CD14-positive monocyte (primary cell): ENCODE results near the gene CRAMP1. TPM values are rescaled to one million over a fixed set of nuclear protein-coding genes. Genes with fewer than 3 reads are reported as not detected.

Experiments
- DNase-seq, 3 donors: peaks; one replicate each; pipeline ENCODE4 v3.0.0-alpha.2; 2011 to 2022
- H2AFZ ChIP-seq: 2 replicates; pipeline ENCODE4 v1.6.0; 2012; ENCODE audit warnings: mild to moderate bottlenecking, low read depth, low read length, inconsistent platforms; ENCODE audit not compliant: insufficient read depth, poor library complexity, severe bottlenecking
- H3K27ac ChIP-seq, 2 donors: 1 replicate in 1 of 2; 2 replicates in 1 of 2; pipeline ENCODE4 v1.5.1; 2012 to 2013; ENCODE audit warnings: low read length in 2 of 2, control low read depth in 1 of 2, inconsistent platforms in 1 of 2, low read depth in 1 of 2, mild to moderate bottlenecking in 1 of 2
- H3K27me3 ChIP-seq, 2 donors: one replicate each; pipeline versions ENCODE4 v1.6.0 to v1.6.1; 2011 to 2013; ENCODE audit warnings: low read length in 2 of 2; ENCODE audit not compliant: control insufficient read depth in 2 of 2, insufficient read depth in 2 of 2
- H3K36me3 ChIP-seq, 2 donors: replicated peaks in 1 of 2; 1 replicate in 1 of 2; 2 replicates in 1 of 2; pipeline versions ENCODE4 v1.5.1 to v1.6.1; 2012 to 2013; ENCODE audit warnings: low read length in 2 of 2, control low read depth in 1 of 2, inconsistent platforms in 1 of 2, mild to moderate bottlenecking in 1 of 2; ENCODE audit not compliant: insufficient read depth in 2 of 2, control insufficient read depth in 1 of 2
- H3K4me1 ChIP-seq, 2 donors: 1 replicate in 1 of 2; 2 replicates in 1 of 2; pipeline versions ENCODE4 v1.5.1 to v1.6.1; 2012 to 2013; ENCODE audit warnings: low read length in 2 of 2, control low read depth in 1 of 2, inconsistent platforms in 1 of 2, mild to moderate bottlenecking in 1 of 2, moderate library complexity in 1 of 2; ENCODE audit not compliant: insufficient read depth in 2 of 2, control insufficient read depth in 1 of 2
- H3K4me2 ChIP-seq: replicated peaks from 2 replicates; pipeline ENCODE3; 2012; ENCODE audit warnings: low read length, moderate library complexity, mild to moderate bottlenecking; ENCODE audit not compliant: poor library complexity, severe bottlenecking; ENCODE audit errors: extremely low read depth
- H3K4me3 ChIP-seq, 3 experiments: fragments of 200-600 bp in 1 of 3; sonication (generic) in 1 of 3; replicated peaks in 1 of 3; 1 replicate in 2 of 3; 2 replicates in 1 of 3; pipeline ENCODE4 v1.5.1; 2011 to 2013; ENCODE audit warnings: low read length in 3 of 3, mild to moderate bottlenecking in 3 of 3, control low read depth in 2 of 3, low read depth in 2 of 3, inconsistent platforms in 1 of 3, moderate library complexity in 1 of 3
- H3K79me2 ChIP-seq: 2 replicates; pipeline ENCODE4 v1.6.0; 2012; ENCODE audit warnings: mild to moderate bottlenecking, control low read depth, inconsistent platforms, low read length, moderate library complexity; ENCODE audit not compliant: insufficient read depth
- H3K9ac ChIP-seq: 2 replicates; pipeline ENCODE4 v1.6.0; 2017; ENCODE audit warnings: low read length, mild to moderate bottlenecking; ENCODE audit not compliant: insufficient read depth, poor library complexity, severe bottlenecking
- H3K9me3 ChIP-seq, 2 donors: replicated peaks in 1 of 2; 1 replicate in 1 of 2; 2 replicates in 1 of 2; pipeline versions ENCODE4 v1.5.1 to v1.6.1; 2012 to 2013; ENCODE audit warnings: low read length in 2 of 2, control low read depth in 1 of 2; ENCODE audit not compliant: control insufficient read depth in 1 of 2, insufficient read depth in 1 of 2
- H4K20me1 ChIP-seq: 2 replicates; pipeline ENCODE4 v1.6.0; 2012; ENCODE audit warnings: mild to moderate bottlenecking, low read length, control low read depth, moderate library complexity; ENCODE audit not compliant: insufficient read depth
- H3K27ac Mint-ChIP-seq, 7 donors: one replicate each; pipeline ENCODE4 v1.8.0; 2020; ENCODE audit warnings: mild to moderate bottlenecking in 7 of 7, mixed read lengths in 7 of 7, moderate library complexity in 6 of 7, inconsistent platforms in 2 of 7
- H3K27me3 Mint-ChIP-seq, 3 donors: one replicate each; pipeline ENCODE4 v1.8.0; 2021 to 2022; ENCODE audit warnings: low read depth in 3 of 3, mild to moderate bottlenecking in 3 of 3, mixed read lengths in 3 of 3, moderate library complexity in 3 of 3, inconsistent platforms in 1 of 3
- H3K36me3 Mint-ChIP-seq, 2 donors: one replicate each; pipeline ENCODE4 v1.8.0; 2020; ENCODE audit warnings: mixed read lengths in 2 of 2, inconsistent platforms in 1 of 2, mild to moderate bottlenecking in 1 of 2
- H3K4me1 Mint-ChIP-seq: one replicate; pipeline ENCODE4 v1.8.0; 2020; ENCODE audit warnings: mild to moderate bottlenecking, mixed read lengths
- H3K4me3 Mint-ChIP-seq, 2 donors: one replicate each; pipeline ENCODE4 v1.8.0; 2020; ENCODE audit warnings: mild to moderate bottlenecking in 2 of 2, mixed read lengths in 2 of 2, moderate library complexity in 1 of 2
- H3K9me3 Mint-ChIP-seq, 7 donors: one replicate each; pipeline ENCODE4 v1.8.0; 2020 to 2022; ENCODE audit warnings: mixed read lengths in 7 of 7, mild to moderate bottlenecking in 6 of 7, moderate library complexity in 6 of 7, inconsistent platforms in 2 of 7
- WGBS: methylation state at CpG from one replicate; pipeline ENCODE4 v1.1.5; 2013; ENCODE audit warnings: missing lambda C conversion rate; ENCODE audit not compliant: insufficient coverage; 5-methylcytosine and 5-hydroxymethylcytosine counted together
- intact Hi-C, 2 donors: fragments of 100-400 bp; cut with micrococcal nuclease; formaldehyde crosslinking; loops; one replicate each; pipeline versions ENCODE4 v1.15.0 to v1.15.1; 2023
- polyA plus RNA-seq, 3 donors: library from polyadenylated mRNA; depleted of rRNA in 1 of 3; unstranded in 2 of 3; stranded (reverse) in 1 of 3; fragments of 300-500 nt in 2 of 3; fragments of >200 nt in 1 of 3; fragmentation: Illumina TruSeq in 2 of 3; gene quantifications; 1 replicate in 2 of 3; 2 replicates in 1 of 3; pipeline ENCODE4 v1.2.3, GENCODE V29; 2012 to 2021
- TF ChIP-seq, protein P1 (sequence below): fragments of 200-600 bp; IDR thresholded peaks from one replicate; pipeline ENCODE4 v1.8.0; 2022; ENCODE audit warnings: antibody characterized with exemption, mild to moderate bottlenecking

CRAMP1 gene
- polyA plus RNA-seq, 3 donors: 0.46 to 12.3 (median 1.0) TPM

- Histone ChIP-seq H3K4me3 (no peak overlapping the region), H2AFZ (no peak overlapping the region), H3K9me3 (no peaks in the 10 kb centered on the region), H3K36me3 (peaks cover 54 to 92% of the 10 kb centered on the region in 2 donors), H3K79me2 (peaks cover 47% of the 10 kb centered on the region), H3K9ac (no peak overlapping the region), H3K4me1 (no peaks in the 10 kb centered on the region), H3K27ac (no peak overlapping the region), H3K27me3 (no peaks in the 10 kb centered on the region), H3K4me2 (no peak overlapping the region), H4K20me1 (no peaks in the 10 kb centered on the region)
- H3K36me3 Mint-ChIP-seq: peaks cover 69 to 85% of the 10 kb centered on the region in 2 donors
- no peak for DNase-seq
- intact Hi-C loops: no loop called here
- WGBS: over 99% methylated on average over 13 of the region's 13 CpGs
- TF ChIP-seq, protein P1, sequence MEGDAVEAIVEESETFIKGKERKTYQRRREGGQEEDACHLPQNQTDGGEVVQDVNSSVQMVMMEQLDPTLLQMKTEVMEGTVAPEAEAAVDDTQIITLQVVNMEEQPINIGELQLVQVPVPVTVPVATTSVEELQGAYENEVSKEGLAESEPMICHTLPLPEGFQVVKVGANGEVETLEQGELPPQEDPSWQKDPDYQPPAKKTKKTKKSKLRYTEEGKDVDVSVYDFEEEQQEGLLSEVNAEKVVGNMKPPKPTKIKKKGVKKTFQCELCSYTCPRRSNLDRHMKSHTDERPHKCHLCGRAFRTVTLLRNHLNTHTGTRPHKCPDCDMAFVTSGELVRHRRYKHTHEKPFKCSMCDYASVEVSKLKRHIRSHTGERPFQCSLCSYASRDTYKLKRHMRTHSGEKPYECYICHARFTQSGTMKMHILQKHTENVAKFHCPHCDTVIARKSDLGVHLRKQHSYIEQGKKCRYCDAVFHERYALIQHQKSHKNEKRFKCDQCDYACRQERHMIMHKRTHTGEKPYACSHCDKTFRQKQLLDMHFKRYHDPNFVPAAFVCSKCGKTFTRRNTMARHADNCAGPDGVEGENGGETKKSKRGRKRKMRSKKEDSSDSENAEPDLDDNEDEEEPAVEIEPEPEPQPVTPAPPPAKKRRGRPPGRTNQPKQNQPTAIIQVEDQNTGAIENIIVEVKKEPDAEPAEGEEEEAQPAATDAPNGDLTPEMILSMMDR: no peak
- no peaks in the 10 kb centered on the region for H3K4me1 Mint-ChIP-seq
- H3K27ac Mint-ChIP-seq: no peak overlapping the region
- H3K27me3 Mint-ChIP-seq: no peaks in the 10 kb centered on the region
- H3K4me3 Mint-ChIP-seq: no peak overlapping the region
- no peaks in the 10 kb centered on the region for H3K9me3 Mint-ChIP-seq
Observed at GRCh38 chr16:1689853-1690252, 77.7 kb downstream of the CRAMP1 start.

- H3K36me3 ChIP-seq: peaks cover 51 to 94% of the 10 kb centered on the region in 2 donors
- H3K4me3 ChIP-seq: no peak overlapping the region
- no peaks in the 10 kb centered on the region for H3K9me3 Mint-ChIP-seq
- WGBS: 100% methylated on average over 1 of the region's 1 CpG
- H3K36me3 Mint-ChIP-seq: peaks cover 65 to 87% of the 10 kb centered on the region in 2 donors
- TF ChIP-seq, protein P1: no peak
- peak overlapping the region in 1 of 7 donors; percentile 38 for H3K27ac Mint-ChIP-seq
- no peaks in the 10 kb centered on the region for H4K20me1 ChIP-seq
- DNase-seq: no peak
- no peak overlapping the region for H3K9ac ChIP-seq
- no peak overlapping the region for H3K27ac ChIP-seq
- H3K4me3 Mint-ChIP-seq: no peak overlapping the region
- H3K9me3 ChIP-seq: no peaks in the 10 kb centered on the region
- H3K79me2 ChIP-seq: peaks cover 42% of the 10 kb centered on the region
- H3K4me1 ChIP-seq: no peaks in the 10 kb centered on the region
- H3K4me1 Mint-ChIP-seq: no peaks in the 10 kb centered on the region
- no peaks in the 10 kb centered on the region for H3K27me3 ChIP-seq
- intact Hi-C loops: no loop called here
- H3K27me3 Mint-ChIP-seq: no peaks in the 10 kb centered on the region
- H3K4me2 ChIP-seq: no peak overlapping the region
- H2AFZ ChIP-seq: no peak overlapping the region
Observed at GRCh38 chr16:1690810-1691209, 78.7 kb downstream of the CRAMP1 start.
